BLaER1 treated with 17β-estradiol and CSF1 and Interleukin-3, amounts not matched to agents 10 nM and 100 nM (cell line): Measurements from ENCODE around the gene GADD45A.

Experiments
- H3K27ac ChIP-seq, 11 experiments: shearing (Covaris generic); formaldehyde crosslinking; 2 replicates each; pipeline ENCODE4 v1.8.1; 2022
- H3K27me3 ChIP-seq, 11 experiments: shearing (Covaris generic); formaldehyde crosslinking; 2 replicates each; pipeline ENCODE4 v1.8.1; 2022
- H3K36me3 ChIP-seq, 11 experiments: shearing (Covaris generic); formaldehyde crosslinking; 2 replicates each; pipeline ENCODE4 v1.8.1; 2022
- H3K4me1 ChIP-seq, 10 experiments: shearing (Covaris generic); formaldehyde crosslinking; 2 replicates each; pipeline ENCODE4 v1.8.1; 2022
- H3K4me2 ChIP-seq, 11 experiments: shearing (Covaris generic); formaldehyde crosslinking; 2 replicates each; pipeline ENCODE4 v1.8.1; 2022
- H3K4me3 ChIP-seq, 10 experiments: shearing (Covaris generic); formaldehyde crosslinking; 2 replicates each; pipeline ENCODE4 v1.8.1; 2022
- H3K9ac ChIP-seq, 11 experiments: shearing (Covaris generic); formaldehyde crosslinking; 2 replicates each; pipeline ENCODE4 v1.8.1; 2022
- H3K9me3 ChIP-seq, 11 experiments: shearing (Covaris generic); formaldehyde crosslinking; replicated peaks in 1 of 11; 2 replicates each; pipeline ENCODE4 v1.8.1; 2022
- H4K20me1 ChIP-seq, 11 experiments: shearing (Covaris generic); formaldehyde crosslinking; 2 replicates each; pipeline ENCODE4 v1.8.1; 2022
- Cebpa-rat ChIP-seq, 11 experiments: shearing (Covaris generic); IDR thresholded peaks; 2 replicates each; pipeline ENCODE4 v1.8.1; 2022

GADD45A gene

GRCh38 chr1:67691712-67692111 is 6.7 kb downstream of the GADD45A start:
- H3K4me1 ChIP-seq = peaks cover 13 to 30% (median 24%) of the 10 kb centered on the region in 10 experiments
- peaks cover 0 to 34% (median 31%) of the 10 kb centered on the region in 11 experiments; a peak in 18 of 22 replicates for H3K36me3 ChIP-seq

GRCh38 chr1:67695963-67696362 is 11.0 kb downstream of the GADD45A start:
- Histone ChIP-seq H3K4me2 (no peak overlapping the region), H3K9ac (no peak overlapping the region), H3K27me3 (no peaks in the 10 kb centered on the region), H4K20me1 (no peaks in the 10 kb centered on the region), H3K36me3 (no peaks in the 10 kb centered on the region; a peak in 1 of 22 replicates), H3K4me1 (no peaks in the 10 kb centered on the region), H3K9me3 (no peaks in the 10 kb centered on the region), H3K4me3 (no peak overlapping the region), H3K27ac (no peak overlapping the region)
- TF ChIP-seq Cebpa-rat (IDR thresholded peaks at IDR 0.05) = no peak

More at GRCh38 chr1:67691712-67692111, 6.7 kb downstream of the GADD45A start:
- Histone ChIP-seq H3K4me3 (no peak overlapping the region), H4K20me1 (peaks cover 0 to 32% (median 21%) of the 10 kb centered on the region in 11 experiments; a peak in 16 of 22 replicates), H3K27ac (no peak overlapping the region), H3K27me3 (no peaks in the 10 kb centered on the region), H3K9me3 (no peaks in the 10 kb centered on the region), H3K9ac (no peak overlapping the region), H3K4me2 (no peak overlapping the region)
- TF ChIP-seq Cebpa-rat (IDR thresholded peaks at IDR 0.05) = no peak

- H3K27me3 ChIP-seq = no peaks in the 10 kb centered on the region
Measured at GRCh38 chr1:67696708-67697107, 11.7 kb downstream of the GADD45A start.

GRCh38 chr1:67700220-67700619 is 15.2 kb downstream of the GADD45A start:
- Histone ChIP-seq H3K4me1 (no peaks in the 10 kb centered on the region), H3K27ac (no peak overlapping the region), H3K27me3 (no peaks in the 10 kb centered on the region), H3K4me3 (no peak overlapping the region), H3K9me3 (no peaks in the 10 kb centered on the region), H3K36me3 (peaks cover 0 to 18% (median 0%) of the 10 kb centered on the region in 11 experiments; a peak in 5 of 22 replicates), H3K4me2 (no peak overlapping the region), H3K9ac (no peak overlapping the region), H4K20me1 (no peaks in the 10 kb centered on the region; a peak in 1 of 22 replicates)
- TF ChIP-seq Cebpa-rat (IDR thresholded peaks at IDR 0.05) = no peak

More at GRCh38 chr1:67696708-67697107, 11.7 kb downstream of the GADD45A start:
- no peak for TF ChIP-seq Cebpa-rat (IDR thresholded peaks at IDR 0.05)
- no peak overlapping the region for H3K4me2 ChIP-seq
- no peak overlapping the region for H3K27ac ChIP-seq
- H3K4me1 ChIP-seq = no peaks in the 10 kb centered on the region
- no peak overlapping the region for H3K4me3 ChIP-seq
- no peaks in the 10 kb centered on the region for H3K9me3 ChIP-seq
- no peak overlapping the region for H3K9ac ChIP-seq
- H4K20me1 ChIP-seq = no peaks in the 10 kb centered on the region
- no peaks in the 10 kb centered on the region; a peak in 1 of 22 replicates for H3K36me3 ChIP-seq

- peaks cover 0 to 24% (median 0%) of the 10 kb centered on the region in 11 experiments; a peak in 5 of 22 replicates for H3K36me3 ChIP-seq
- TF ChIP-seq Cebpa-rat (IDR thresholded peaks at IDR 0.05) = no peak
- H3K9me3 ChIP-seq = no peaks in the 10 kb centered on the region
- H3K4me3 ChIP-seq = no peak overlapping the region
- no peak overlapping the region for H3K9ac ChIP-seq
- H3K4me1 ChIP-seq = no peaks in the 10 kb centered on the region
- H4K20me1 ChIP-seq = no peaks in the 10 kb centered on the region; a peak in 1 of 22 replicates
- H3K27ac ChIP-seq = no peak overlapping the region
- no peak overlapping the region for H3K4me2 ChIP-seq
- H3K27me3 ChIP-seq = no peaks in the 10 kb centered on the region
Measured at GRCh38 chr1:67700692-67701410, 15.8 kb downstream of the GADD45A start.

- Histone ChIP-seq H3K27me3 (no peaks in the 10 kb centered on the region), H3K4me1 (no peaks in the 10 kb centered on the region), H3K9ac (no peak overlapping the region), H3K4me2 (no peak overlapping the region), H3K27ac (no peak overlapping the region), H4K20me1 (no peaks in the 10 kb centered on the region; a peak in 1 of 22 replicates), H3K36me3 (peaks cover 0 to 35% (median 0%) of the 10 kb centered on the region in 11 experiments; a peak in 5 of 22 replicates), H3K9me3 (no peaks in the 10 kb centered on the region), H3K4me3 (no peak overlapping the region)
- no peak for TF ChIP-seq Cebpa-rat (IDR thresholded peaks at IDR 0.05)
Measured at GRCh38 chr1:67701876-67702275, 16.9 kb downstream of the GADD45A start.

GRCh38 chr1:67704351-67704750 is 19.4 kb downstream of the GADD45A start:
- no peaks in the 10 kb centered on the region for H3K4me1 ChIP-seq
- no peak overlapping the region for H3K4me2 ChIP-seq
- H3K9me3 ChIP-seq = no peaks in the 10 kb centered on the region
- H4K20me1 ChIP-seq = no peaks in the 10 kb centered on the region; a peak in 1 of 22 replicates
- H3K36me3 ChIP-seq = peaks cover 0 to 40% (median 0%) of the 10 kb centered on the region in 11 experiments; a peak in 5 of 22 replicates
- H3K27me3 ChIP-seq = no peaks in the 10 kb centered on the region
- H3K4me3 ChIP-seq = no peak overlapping the region
- no peak overlapping the region for H3K9ac ChIP-seq
- TF ChIP-seq Cebpa-rat (IDR thresholded peaks at IDR 0.05) = no peak
- no peak overlapping the region for H3K27ac ChIP-seq

- no peaks in the 10 kb centered on the region for H3K27me3 ChIP-seq
- no peak overlapping the region for H3K9ac ChIP-seq
- no peak overlapping the region for H3K4me2 ChIP-seq
- no peak overlapping the region for H3K27ac ChIP-seq
- no peaks in the 10 kb centered on the region; a peak in 1 of 22 replicates for H4K20me1 ChIP-seq
- no peak for TF ChIP-seq Cebpa-rat (IDR thresholded peaks at IDR 0.05)
- no peak overlapping the region for H3K4me3 ChIP-seq
- H3K9me3 ChIP-seq = no peaks in the 10 kb centered on the region
- H3K36me3 ChIP-seq = peaks cover 0 to 40% (median 0%) of the 10 kb centered on the region in 11 experiments; a peak in 5 of 22 replicates
- peaks cover 0 to 7% (median under 1%) of the 10 kb centered on the region in 10 experiments; a peak in 7 of 20 replicates for H3K4me1 ChIP-seq
Measured at GRCh38 chr1:67705735-67706453, 20.9 kb downstream of the GADD45A start.

GRCh38 chr1:67708606-67709005 is 23.6 kb downstream of the GADD45A start:
- Histone ChIP-seq H3K27ac (no peak overlapping the region), H3K4me1 (peaks cover 6 to 34% (median 27%) of the 10 kb centered on the region in 10 experiments), H3K9ac (no peak overlapping the region), H3K4me3 (no peak overlapping the region), H3K4me2 (no peak overlapping the region), H4K20me1 (no peaks in the 10 kb centered on the region; a peak in 1 of 22 replicates), H3K9me3 (no peaks in the 10 kb centered on the region), H3K27me3 (no peaks in the 10 kb centered on the region), H3K36me3 (peaks cover 0 to 38% (median 0%) of the 10 kb centered on the region in 11 experiments; a peak in 5 of 22 replicates)
- TF ChIP-seq Cebpa-rat (IDR thresholded peaks at IDR 0.05) = no peak
